Loucy (cell line): ENCODE data around the gene C6orf120.

Experiments used
- H2AFZ ChIP-seq: fragments of 200-600 bp; sonication (generic); 2 replicates; pipeline ENCODE4 v1.6.0; 2016; ENCODE audit warnings: antibody characterized with exemption, mild to moderate bottlenecking, low read length, moderate library complexity
- H3F3A ChIP-seq: fragments of 200-600 bp; 2 replicates; pipeline ENCODE4 v1.6.0; 2016; ENCODE audit warnings: antibody characterized with exemption, low read depth, mild to moderate bottlenecking
- H3K27me3 ChIP-seq: fragments of 200-600 bp; sonication (generic); 2 replicates; pipeline ENCODE4 v1.6.1; 2014; ENCODE audit warnings: low read length, mild to moderate bottlenecking; ENCODE audit not compliant: insufficient read depth, poor library complexity, severe bottlenecking
- H3K36me3 ChIP-seq: fragments of 200-600 bp; sonication (generic); 2 replicates; pipeline ENCODE4 v1.6.1; 2016; ENCODE audit warnings: low read length; ENCODE audit not compliant: insufficient read depth
- H3K4me1 ChIP-seq: fragments of 200-600 bp; sonication (generic); 2 replicates; pipeline ENCODE4 v1.5.1; 2014; ENCODE audit warnings: low read length, mild to moderate bottlenecking; ENCODE audit not compliant: insufficient read depth, poor library complexity, severe bottlenecking
- H3K4me2 ChIP-seq: fragments of 200-600 bp; sonication (generic); 2 replicates; pipeline ENCODE4 v1.6.0; 2014; ENCODE audit warnings: antibody characterized with exemption, low read length, low read depth, mild to moderate bottlenecking; ENCODE audit not compliant: poor library complexity, severe bottlenecking
- H3K4me3 ChIP-seq: fragments of 200-600 bp; sonication (generic); 2 replicates; pipeline ENCODE4 v1.5.1; 2014; ENCODE audit warnings: low read length, mild to moderate bottlenecking, mixed read lengths; ENCODE audit not compliant: poor library complexity, severe bottlenecking
- H3K79me2 ChIP-seq: fragments of 200-600 bp; sonication (generic); 2 replicates; pipeline ENCODE4 v1.6.1; 2014; ENCODE audit warnings: low read length; ENCODE audit not compliant: insufficient read depth
- H3K9ac ChIP-seq: fragments of 200-600 bp; sonication (generic); 2 replicates; pipeline ENCODE4 v1.6.0; 2014; ENCODE audit warnings: mild to moderate bottlenecking, low read depth, low read length, moderate library complexity; ENCODE audit not compliant: poor library complexity, severe bottlenecking
- H3K9me2 ChIP-seq: fragments of 200-600 bp; sonication (generic); replicated peaks from 2 replicates; pipeline ENCODE4 v1.6.1; 2016; ENCODE audit warnings: low read depth, low read length, mixed read lengths
- H3K9me3 ChIP-seq: fragments of 200-600 bp; sonication (generic); 2 replicates; pipeline ENCODE4 v1.6.1; 2014; ENCODE audit warnings: mild to moderate bottlenecking, antibody characterized with exemption, low read length, low read depth; ENCODE audit not compliant: insufficient read depth
- H4K20me1 ChIP-seq: fragments of 200-600 bp; sonication (generic); 2 replicates; pipeline ENCODE4 v1.6.0; 2014; ENCODE audit warnings: antibody characterized with exemption, low read length, mild to moderate bottlenecking; ENCODE audit not compliant: insufficient read depth, poor library complexity, severe bottlenecking
- EZH2phosphoT487 ChIP-seq: fragments of 200-600 bp; IDR thresholded peaks from 2 replicates; pipeline ENCODE4 v1.6.1; 2018; ENCODE audit warnings: antibody characterized with exemption, mild to moderate bottlenecking, moderate library complexity, borderline replicate concordance
- TF ChIP-seq, protein P1 (sequence below): fragments of 200-600 bp; sonication (generic); conservative IDR thresholded peaks from 2 replicates; pipeline ENCODE4 v1.5.1; 2014; ENCODE audit warnings: mild to moderate bottlenecking, antibody characterized with exemption, low read length

C6orf120 gene

DNA sequence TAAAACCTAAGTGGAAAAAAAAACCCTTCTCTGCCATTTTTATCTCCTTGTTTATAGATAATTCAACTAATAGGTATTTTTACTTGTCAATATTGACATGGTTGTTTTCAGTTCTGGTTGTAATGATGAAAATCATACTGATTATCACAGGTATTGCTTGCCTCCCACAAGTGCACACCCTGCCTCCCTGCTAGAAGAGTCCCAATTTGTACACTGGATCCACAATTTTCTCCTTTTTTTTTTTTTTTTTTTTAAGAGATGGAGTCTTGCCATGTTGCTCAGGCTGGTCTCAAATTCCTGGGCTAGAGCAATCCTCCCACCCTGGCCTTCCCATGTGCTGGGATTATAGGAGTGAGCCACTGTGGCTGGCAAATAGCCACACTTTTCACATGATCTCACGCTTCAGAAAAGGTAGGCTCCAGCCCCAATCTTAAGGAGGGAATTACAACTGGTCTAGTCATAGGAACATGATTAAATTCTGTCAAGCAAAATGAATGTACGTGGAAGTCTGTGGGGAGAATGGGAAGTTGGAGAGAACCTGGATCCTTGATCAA, 37.1 kb downstream of the C6orf120 start:
- Histone ChIP-seq H3K9ac (no peak overlapping the region), H3K36me3 (no peaks in the 10 kb centered on the region), H3K9me2 (no peaks in the 10 kb centered on the region), H4K20me1 (no peaks in the 10 kb centered on the region), H3K9me3 (no peaks in the 10 kb centered on the region), H3K4me3 (no peak overlapping the region), H3F3A (no peaks in the 10 kb centered on the region), H3K4me1 (no peaks in the 10 kb centered on the region), H3K79me2 (no peaks in the 10 kb centered on the region), H2AFZ (no peak overlapping the region), H3K27me3 (no peaks in the 10 kb centered on the region), H3K4me2 (no peak overlapping the region)
- TF ChIP-seq, protein P1, sequence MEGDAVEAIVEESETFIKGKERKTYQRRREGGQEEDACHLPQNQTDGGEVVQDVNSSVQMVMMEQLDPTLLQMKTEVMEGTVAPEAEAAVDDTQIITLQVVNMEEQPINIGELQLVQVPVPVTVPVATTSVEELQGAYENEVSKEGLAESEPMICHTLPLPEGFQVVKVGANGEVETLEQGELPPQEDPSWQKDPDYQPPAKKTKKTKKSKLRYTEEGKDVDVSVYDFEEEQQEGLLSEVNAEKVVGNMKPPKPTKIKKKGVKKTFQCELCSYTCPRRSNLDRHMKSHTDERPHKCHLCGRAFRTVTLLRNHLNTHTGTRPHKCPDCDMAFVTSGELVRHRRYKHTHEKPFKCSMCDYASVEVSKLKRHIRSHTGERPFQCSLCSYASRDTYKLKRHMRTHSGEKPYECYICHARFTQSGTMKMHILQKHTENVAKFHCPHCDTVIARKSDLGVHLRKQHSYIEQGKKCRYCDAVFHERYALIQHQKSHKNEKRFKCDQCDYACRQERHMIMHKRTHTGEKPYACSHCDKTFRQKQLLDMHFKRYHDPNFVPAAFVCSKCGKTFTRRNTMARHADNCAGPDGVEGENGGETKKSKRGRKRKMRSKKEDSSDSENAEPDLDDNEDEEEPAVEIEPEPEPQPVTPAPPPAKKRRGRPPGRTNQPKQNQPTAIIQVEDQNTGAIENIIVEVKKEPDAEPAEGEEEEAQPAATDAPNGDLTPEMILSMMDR = no peak
- no peak for TF ChIP-seq EZH2phosphoT487

- H3K4me2 ChIP-seq = no peak overlapping the region
- H3K9me3 ChIP-seq = no peaks in the 10 kb centered on the region
- no peak overlapping the region for H3K9ac ChIP-seq
- no peaks in the 10 kb centered on the region for H3K36me3 ChIP-seq
- H3K4me3 ChIP-seq = no peak overlapping the region
- TF ChIP-seq, protein P1 = no peak
- no peak for TF ChIP-seq EZH2phosphoT487
- no peaks in the 10 kb centered on the region for H3K9me2 ChIP-seq
- H3K79me2 ChIP-seq = no peaks in the 10 kb centered on the region
- no peaks in the 10 kb centered on the region for H4K20me1 ChIP-seq
- H3K27me3 ChIP-seq = no peaks in the 10 kb centered on the region
- H3F3A ChIP-seq = no peaks in the 10 kb centered on the region
- no peaks in the 10 kb centered on the region for H3K4me1 ChIP-seq
- H2AFZ ChIP-seq = no peak overlapping the region
Observed at GRCh38 chr6:169741344-169741743, 39.4 kb downstream of the C6orf120 start.

GRCh38 chr6:169745405-169745804, 43.5 kb downstream of the C6orf120 start:
- H3K4me1 ChIP-seq = peaks cover 9% of the 10 kb centered on the region
- H3K4me3 ChIP-seq = no peak overlapping the region
- H3K4me2 ChIP-seq = no peak overlapping the region
- no peaks in the 10 kb centered on the region for H3K27me3 ChIP-seq
- H3F3A ChIP-seq = no peaks in the 10 kb centered on the region
- TF ChIP-seq, protein P1 = no peak
- no peak for TF ChIP-seq EZH2phosphoT487
- H3K9me2 ChIP-seq = no peaks in the 10 kb centered on the region
- no peaks in the 10 kb centered on the region for H3K36me3 ChIP-seq
- H3K9me3 ChIP-seq = no peaks in the 10 kb centered on the region
- H2AFZ ChIP-seq = no peak overlapping the region
- H3K9ac ChIP-seq = no peak overlapping the region
- H4K20me1 ChIP-seq = no peaks in the 10 kb centered on the region
- peaks cover 13% of the 10 kb centered on the region for H3K79me2 ChIP-seq
